Brain microvascular endothelial cell (primary cell): ENCODE data around the gene OSBP2.

Experiments used
- DNase-seq: peaks from one replicate; pipeline ENCODE4 v3.0.0-alpha.2; 2020
- H3K27ac ChIP-seq: fragments of 250-450 bp; sonication (Bioruptor Pico); 2 replicates; pipeline ENCODE4 v1.5.1; 2020; ENCODE audit warnings: mild to moderate bottlenecking, moderate library complexity
- H3K27me3 ChIP-seq: fragments of 250-450 bp; sonication (Bioruptor Pico); replicated peaks from 2 replicates; pipeline ENCODE4 v1.5.1; 2020; ENCODE audit warnings: mild to moderate bottlenecking
- H3K36me3 ChIP-seq: fragments of 250-450 bp; sonication (Bioruptor Pico); replicated peaks from 2 replicates; pipeline ENCODE4 v1.5.1; 2020; ENCODE audit warnings: mild to moderate bottlenecking
- H3K4me3 ChIP-seq: 2 replicates; pipeline ENCODE4 v1.5.1; 2011; ENCODE audit warnings: low read depth, mild to moderate bottlenecking, control low read depth, low read length, moderate library complexity
- in situ Hi-C: cut with HindIII; loops from 2 replicates; pipeline ENCODE4 v1.10.0; 2017; ENCODE audit warnings: low sequenced_read_pairs, low pct_ligation_motif_present
- TF ChIP-seq, protein P1 (sequence below): IDR thresholded peaks from 2 replicates; pipeline ENCODE4 v1.5.1; 2011; ENCODE audit warnings: low read depth, mild to moderate bottlenecking, moderate library complexity, low read length, control low read depth, inconsistent platforms; ENCODE audit errors: missing control alignments

OSBP2 gene

GRCh38 chr22:30880847-30881246 lies 186.2 kb downstream of the OSBP2 start:
- no peak overlapping the region for H3K27ac ChIP-seq
- in situ Hi-C loops = no loop called here

DNA sequence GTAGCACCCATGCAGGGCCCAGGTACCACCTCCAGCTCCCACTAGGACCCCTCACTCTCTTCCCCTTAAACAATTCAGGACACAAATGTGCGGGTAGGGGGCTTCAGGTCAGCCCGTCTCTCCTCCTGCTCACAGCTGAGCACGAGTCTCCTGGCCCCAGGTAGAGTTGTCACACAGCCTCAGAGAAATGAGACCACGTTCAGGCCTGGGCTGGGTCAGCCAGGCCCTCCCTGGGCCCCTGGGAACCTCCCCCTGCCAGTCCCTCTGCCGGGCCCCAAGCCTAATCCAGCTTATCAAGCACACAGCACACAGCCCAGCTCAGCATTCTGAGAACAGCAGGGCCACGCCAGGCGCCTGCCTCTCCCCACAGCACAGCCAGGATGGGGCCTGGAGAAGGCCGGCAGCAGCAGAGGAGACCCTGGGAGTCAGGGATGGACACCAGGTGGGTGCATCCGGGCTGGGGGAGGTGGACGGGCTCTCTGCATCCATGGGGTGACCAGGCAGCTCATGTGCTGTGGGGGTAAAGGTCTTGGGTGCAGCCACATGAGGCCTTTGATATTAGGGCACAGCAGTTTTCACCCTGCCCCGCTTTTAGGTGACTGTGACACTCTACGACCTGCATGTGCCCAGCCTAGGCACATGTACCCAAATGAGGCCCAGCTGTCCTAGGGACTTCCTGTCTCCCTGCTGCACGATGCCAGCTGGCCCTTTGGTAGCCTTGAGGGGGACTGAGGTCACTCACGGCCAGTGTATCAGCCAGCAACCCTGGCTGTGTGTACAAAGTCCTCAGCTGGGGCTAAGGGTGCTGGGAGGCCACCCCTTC lies 186.9 kb downstream of the OSBP2 start:
- Histone ChIP-seq H3K4me3 (no peak overlapping the region), H3K36me3 (no peaks in the 10 kb centered on the region), H3K27me3 (no peaks in the 10 kb centered on the region), H3K27ac (no peak overlapping the region)
- in situ Hi-C loops = no loop called here
- TF ChIP-seq, protein P1, sequence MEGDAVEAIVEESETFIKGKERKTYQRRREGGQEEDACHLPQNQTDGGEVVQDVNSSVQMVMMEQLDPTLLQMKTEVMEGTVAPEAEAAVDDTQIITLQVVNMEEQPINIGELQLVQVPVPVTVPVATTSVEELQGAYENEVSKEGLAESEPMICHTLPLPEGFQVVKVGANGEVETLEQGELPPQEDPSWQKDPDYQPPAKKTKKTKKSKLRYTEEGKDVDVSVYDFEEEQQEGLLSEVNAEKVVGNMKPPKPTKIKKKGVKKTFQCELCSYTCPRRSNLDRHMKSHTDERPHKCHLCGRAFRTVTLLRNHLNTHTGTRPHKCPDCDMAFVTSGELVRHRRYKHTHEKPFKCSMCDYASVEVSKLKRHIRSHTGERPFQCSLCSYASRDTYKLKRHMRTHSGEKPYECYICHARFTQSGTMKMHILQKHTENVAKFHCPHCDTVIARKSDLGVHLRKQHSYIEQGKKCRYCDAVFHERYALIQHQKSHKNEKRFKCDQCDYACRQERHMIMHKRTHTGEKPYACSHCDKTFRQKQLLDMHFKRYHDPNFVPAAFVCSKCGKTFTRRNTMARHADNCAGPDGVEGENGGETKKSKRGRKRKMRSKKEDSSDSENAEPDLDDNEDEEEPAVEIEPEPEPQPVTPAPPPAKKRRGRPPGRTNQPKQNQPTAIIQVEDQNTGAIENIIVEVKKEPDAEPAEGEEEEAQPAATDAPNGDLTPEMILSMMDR = no peak
- no peak for DNase-seq

More at GRCh38 chr22:30880847-30881246, 186.2 kb downstream of the OSBP2 start:
- Histone ChIP-seq H3K4me3 (no peak overlapping the region), H3K27me3 (no peaks in the 10 kb centered on the region), H3K36me3 (no peaks in the 10 kb centered on the region)
- DNase-seq = no peak
- TF ChIP-seq, protein P1 = no peak

DNA sequence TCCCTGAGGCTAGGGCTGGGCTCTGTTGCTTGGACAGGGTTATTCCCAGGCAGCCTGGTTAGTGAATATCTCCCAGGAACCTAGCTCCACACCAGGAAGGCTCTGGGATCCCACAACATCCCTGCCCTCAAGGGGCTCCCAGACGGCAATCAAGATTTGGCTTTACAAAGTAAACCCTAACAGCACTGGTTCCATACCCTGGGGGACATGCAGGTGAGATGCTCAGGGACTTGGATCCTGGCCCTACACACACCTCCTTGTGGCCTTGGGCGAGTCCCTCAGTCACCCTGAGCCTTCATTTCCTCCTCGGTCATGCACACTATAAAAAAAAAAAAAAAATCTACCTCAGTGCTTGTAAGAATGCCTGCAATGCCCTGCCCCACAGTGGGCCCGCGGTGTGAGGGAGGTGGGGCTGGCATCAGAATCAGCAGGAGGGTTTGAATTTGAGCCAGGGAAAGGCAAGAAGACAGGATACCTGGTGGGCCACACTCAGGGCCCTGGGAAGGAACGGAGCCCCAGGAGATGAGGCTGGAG lies 187.6 kb downstream of the OSBP2 start:
- DNase-seq = no peak
- TF ChIP-seq, protein P1 = no peak
- no peaks in the 10 kb centered on the region for H3K27me3 ChIP-seq
- in situ Hi-C loops = no loop called here
- no peaks in the 10 kb centered on the region for H3K36me3 ChIP-seq
- H3K4me3 ChIP-seq = no peak overlapping the region
- no peak overlapping the region for H3K27ac ChIP-seq

GRCh38 chr22:30882974-30883533 lies 188.4 kb downstream of the OSBP2 start:
- TF ChIP-seq, protein P1 = no peak

DNA sequence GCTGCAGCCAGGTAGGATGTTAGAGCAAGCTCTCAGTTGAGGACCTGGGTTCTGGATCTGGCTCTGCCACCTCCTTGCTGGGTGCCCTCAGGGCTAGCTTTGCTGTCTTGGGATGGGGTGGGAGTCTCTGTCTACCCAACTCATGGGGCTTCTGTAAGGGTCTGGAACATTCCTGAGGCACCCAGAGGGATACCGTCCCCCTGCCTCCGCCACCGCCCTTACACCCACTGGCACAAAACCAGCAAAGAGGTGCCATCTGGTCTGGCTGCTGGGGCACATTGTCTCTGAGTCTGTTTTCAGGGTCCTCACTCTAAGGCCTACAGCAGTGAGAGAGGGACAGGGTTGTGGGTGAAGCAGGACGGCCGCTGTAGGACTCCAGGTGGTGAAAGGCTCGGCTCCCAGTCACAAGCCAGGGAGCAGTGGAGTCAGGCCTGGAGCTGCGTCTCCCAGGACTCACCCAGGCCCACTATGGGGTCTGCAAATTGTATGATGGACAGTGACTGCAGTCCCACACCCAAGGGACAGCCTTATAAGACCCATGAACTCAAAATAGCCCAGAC lies 189.0 kb downstream of the OSBP2 start:
- Histone ChIP-seq H3K27me3 (no peaks in the 10 kb centered on the region), H3K36me3 (no peaks in the 10 kb centered on the region), H3K27ac (no peak overlapping the region), H3K4me3 (no peak overlapping the region)
- in situ Hi-C loops = no loop called here
- DNase-seq = no peak
- TF ChIP-seq, protein P1 = no peak

More at GRCh38 chr22:30882974-30883533, 188.4 kb downstream of the OSBP2 start:
- Histone ChIP-seq H3K4me3 (no peak overlapping the region), H3K27me3 (no peaks in the 10 kb centered on the region), H3K36me3 (no peaks in the 10 kb centered on the region), H3K27ac (no peak overlapping the region)
- no peak for DNase-seq
- in situ Hi-C loops = no loop called here
